Gastrocnemius medialis (tissue), 4 donors: ENCODE data around the gene METTL22. TPM values are rescaled to one million over a fixed set of nuclear protein-coding genes. Genes with fewer than 3 reads are reported as not detected.

Source experiments
- ATAC-seq, 2 donors: fragments of 150-250 bp; one replicate each; pipeline ENCODE4 v1.9.1; 2016
- DNase-seq, 2 donors: peaks; one replicate each; pipeline ENCODE4 v3.0.0-alpha.2; 2019
- H3K27ac ChIP-seq, 4 donors: fragments of 200-600 bp; sonication (generic); 1 replicate in 1 of 4; 2 replicates in 3 of 4; pipeline ENCODE4 v1.5.1; 2016 to 2018; ENCODE audit warnings: mild to moderate bottlenecking in 2 of 4, moderate library complexity in 1 of 4
- H3K27me3 ChIP-seq, 3 donors: fragments of 200-600 bp; sonication (generic) in 2 of 3; 1 replicate in 1 of 3; 2 replicates in 2 of 3; pipeline versions ENCODE4 v1.5.1 to v1.6.0; 2016 to 2019; ENCODE audit warnings: mild to moderate bottlenecking in 1 of 3, moderate library complexity in 1 of 3
- H3K36me3 ChIP-seq, 2 donors: fragments of 200-600 bp; sonication (generic) in 1 of 2; one replicate each; pipeline ENCODE4 v1.5.1; 2017 to 2018
- H3K4me1 ChIP-seq, 2 donors: fragments of 200-600 bp; sonication (generic) in 1 of 2; one replicate each; pipeline ENCODE4 v1.5.1; 2016 to 2017; ENCODE audit warnings: mild to moderate bottlenecking in 2 of 2
- H3K4me3 ChIP-seq, 4 donors: fragments of 200-600 bp; sonication (generic) in 3 of 4; 1 replicate in 1 of 4; 2 replicates in 3 of 4; pipeline ENCODE4 v1.5.1; 2016 to 2019; ENCODE audit warnings: mild to moderate bottlenecking in 2 of 4
- H3K9me3 ChIP-seq, 3 donors: fragments of 200-600 bp; sonication (generic) in 2 of 3; 1 replicate in 1 of 3; 2 replicates in 2 of 3; pipeline ENCODE4 v1.5.1; 2016 to 2019
- POLR2A ChIP-seq, 2 donors: fragments of 450-650 bp; IDR thresholded peaks; one replicate each; pipeline ENCODE4 v1.6.1; 2017; ENCODE audit warnings: antibody characterized with exemption in 2 of 2, mild to moderate bottlenecking in 2 of 2, moderate library complexity in 2 of 2
- in situ Hi-C, 4 donors: fragments of 200-750 bp; cut with MboI; loops; one replicate each; pipeline versions ENCODE4 v1.15.0 to v1.8.0; 2017; ENCODE audit warnings: low sequenced_read_pairs in 4 of 4
- intact Hi-C: fragments of 100-400 bp; cut with DNase I; formaldehyde crosslinking; loops from one replicate; pipeline ENCODE4 v1.15.1; 2023; ENCODE audit warnings: low total_unique reads
- total RNA-seq, 4 donors: library from RNA; depleted of rRNA; stranded (reverse); fragments of >200 nt; gene quantifications; one replicate each; pipeline versions ENCODE4 v1.1.0 to v1.2.3, GENCODE V29; 2016
- TF ChIP-seq, protein P1 (sequence below), 5 experiments: fragments of 450-650 bp in 3 of 5; fragments of 200-600 bp in 2 of 5; sonication (generic) in 2 of 5; IDR thresholded peaks in 4 of 5; conservative IDR thresholded peaks in 1 of 5; 1 replicate in 4 of 5; 2 replicates in 1 of 5; pipeline ENCODE4 v1.5.1; 2016 to 2019; ENCODE audit warnings: antibody characterized with exemption in 5 of 5, mild to moderate bottlenecking in 3 of 5, moderate library complexity in 3 of 5

The METTL22 gene
- total RNA-seq, 4 donors from 2014 or later, result 28.8 to 71.5 (median 51.5) TPM

DNA sequence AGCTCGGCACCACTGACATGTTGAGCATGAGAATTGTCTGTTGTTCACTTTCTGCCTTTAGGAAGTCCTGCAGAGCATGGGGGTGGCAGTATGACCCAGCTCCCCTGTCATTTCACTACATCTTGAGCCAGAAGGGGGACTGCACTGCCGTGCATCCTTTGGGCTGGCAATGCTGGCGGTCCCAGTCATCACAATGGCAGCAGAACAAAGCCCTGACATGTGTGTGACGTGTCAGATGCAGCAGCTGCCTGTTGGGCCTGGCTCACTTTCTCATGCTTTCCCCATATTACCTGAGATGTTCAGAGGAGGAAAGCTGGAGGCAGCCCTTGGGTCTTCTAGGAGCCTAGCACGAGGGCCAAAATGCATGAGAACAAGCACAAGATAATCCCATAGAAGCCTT is 46.6 kb downstream of the METTL22 start:
- in situ Hi-C loops, result loop anchor here in 3 of 4 donors (10.0 to 25.0 kb wide), 4 partner anchors 144 to 344 kb away; partner anchors contain the start of gene LITAFD (in 1 of the 3)

DNA sequence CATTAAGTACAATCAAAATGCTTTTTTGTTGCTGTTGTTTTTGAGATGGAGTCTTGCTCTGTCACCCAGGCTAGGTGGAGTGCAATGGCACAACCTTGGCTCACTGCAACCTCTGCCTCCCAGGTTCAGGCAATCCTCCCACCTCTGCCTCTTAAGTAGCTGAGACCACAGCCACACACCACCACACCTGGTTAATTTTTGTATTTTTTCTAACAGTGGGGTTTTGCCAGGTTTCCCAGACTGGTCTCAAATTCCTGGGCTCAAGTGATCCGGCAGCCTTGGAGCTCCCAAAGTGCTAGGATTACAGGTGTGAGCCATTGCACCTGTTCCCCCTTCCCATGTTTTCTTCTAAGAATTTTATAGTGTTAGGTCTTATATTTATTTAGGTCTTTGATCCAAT is 48.0 kb downstream of the METTL22 start:
- Histone ChIP-seq H3K27ac (no peak overlapping the region), H3K4me3 (no peak overlapping the region), H3K27me3 (no peaks in the 10 kb centered on the region), H3K36me3 (no peaks in the 10 kb centered on the region), H3K4me1 (no peaks in the 10 kb centered on the region), H3K9me3 (no peaks in the 10 kb centered on the region)
- intact Hi-C loops (no loop called here), in situ Hi-C loops (loop anchor here in 3 of 4 donors (10.0 to 25.0 kb wide), 4 partner anchors 143 to 343 kb away; partner anchors contain the start of gene LITAFD (in 1 of the 3))
- ATAC-seq (no peak), DNase-seq (no peak)
- TF ChIP-seq POLR2A (IDR thresholded peaks at IDR 0.05), result no peak
- TF ChIP-seq, protein P1, sequence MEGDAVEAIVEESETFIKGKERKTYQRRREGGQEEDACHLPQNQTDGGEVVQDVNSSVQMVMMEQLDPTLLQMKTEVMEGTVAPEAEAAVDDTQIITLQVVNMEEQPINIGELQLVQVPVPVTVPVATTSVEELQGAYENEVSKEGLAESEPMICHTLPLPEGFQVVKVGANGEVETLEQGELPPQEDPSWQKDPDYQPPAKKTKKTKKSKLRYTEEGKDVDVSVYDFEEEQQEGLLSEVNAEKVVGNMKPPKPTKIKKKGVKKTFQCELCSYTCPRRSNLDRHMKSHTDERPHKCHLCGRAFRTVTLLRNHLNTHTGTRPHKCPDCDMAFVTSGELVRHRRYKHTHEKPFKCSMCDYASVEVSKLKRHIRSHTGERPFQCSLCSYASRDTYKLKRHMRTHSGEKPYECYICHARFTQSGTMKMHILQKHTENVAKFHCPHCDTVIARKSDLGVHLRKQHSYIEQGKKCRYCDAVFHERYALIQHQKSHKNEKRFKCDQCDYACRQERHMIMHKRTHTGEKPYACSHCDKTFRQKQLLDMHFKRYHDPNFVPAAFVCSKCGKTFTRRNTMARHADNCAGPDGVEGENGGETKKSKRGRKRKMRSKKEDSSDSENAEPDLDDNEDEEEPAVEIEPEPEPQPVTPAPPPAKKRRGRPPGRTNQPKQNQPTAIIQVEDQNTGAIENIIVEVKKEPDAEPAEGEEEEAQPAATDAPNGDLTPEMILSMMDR (IDR thresholded peaks at IDR 0.05 in 4 of 5, conservative IDR thresholded peaks at IDR 0.05 in 1 of 5), result no peak

More for the DNA sequence above, 46.6 kb downstream of the METTL22 start:
- no peaks in the 10 kb centered on the region for H3K27me3 ChIP-seq
- no peak overlapping the region for H3K4me3 ChIP-seq
- DNase-seq (no peak), ATAC-seq (no peak)
- no peaks in the 10 kb centered on the region for H3K9me3 ChIP-seq
- intact Hi-C loops, result no loop called here
- TF ChIP-seq, protein P1 (IDR thresholded peaks at IDR 0.05 in 4 of 5, conservative IDR thresholded peaks at IDR 0.05 in 1 of 5), result no peak
- no peak for TF ChIP-seq POLR2A (IDR thresholded peaks at IDR 0.05)
- H3K4me1 ChIP-seq, result no peaks in the 10 kb centered on the region
- H3K36me3 ChIP-seq, result no peaks in the 10 kb centered on the region
- no peak overlapping the region for H3K27ac ChIP-seq

GRCh38 chr16:8670014-8670560 is 48.6 kb downstream of the METTL22 start:
- Histone ChIP-seq H3K4me1 (peaks cover 5 to 6% of the 10 kb centered on the region in 2 donors), H3K27ac (no peak overlapping the region), H3K36me3 (no peaks in the 10 kb centered on the region), H3K27me3 (no peaks in the 10 kb centered on the region), H3K9me3 (no peaks in the 10 kb centered on the region), H3K4me3 (no peak overlapping the region)
- DNase-seq (no peak), ATAC-seq (no peak)
- TF ChIP-seq, protein P1 (IDR thresholded peaks at IDR 0.05 in 4 of 5, conservative IDR thresholded peaks at IDR 0.05 in 1 of 5), result no peak
- no peak for TF ChIP-seq POLR2A (IDR thresholded peaks at IDR 0.05)
- intact Hi-C loops, result no loop called here
- in situ Hi-C loops, result loop anchor here (10.0 to 25.0 kb wide), 4 partner anchors 125 to 342 kb away; partner anchors contain the start of genes LITAFD (in 1 of the 4), PMM2 (in 1 of the 4) and TMEM186 (in 1 of the 4)

DNA sequence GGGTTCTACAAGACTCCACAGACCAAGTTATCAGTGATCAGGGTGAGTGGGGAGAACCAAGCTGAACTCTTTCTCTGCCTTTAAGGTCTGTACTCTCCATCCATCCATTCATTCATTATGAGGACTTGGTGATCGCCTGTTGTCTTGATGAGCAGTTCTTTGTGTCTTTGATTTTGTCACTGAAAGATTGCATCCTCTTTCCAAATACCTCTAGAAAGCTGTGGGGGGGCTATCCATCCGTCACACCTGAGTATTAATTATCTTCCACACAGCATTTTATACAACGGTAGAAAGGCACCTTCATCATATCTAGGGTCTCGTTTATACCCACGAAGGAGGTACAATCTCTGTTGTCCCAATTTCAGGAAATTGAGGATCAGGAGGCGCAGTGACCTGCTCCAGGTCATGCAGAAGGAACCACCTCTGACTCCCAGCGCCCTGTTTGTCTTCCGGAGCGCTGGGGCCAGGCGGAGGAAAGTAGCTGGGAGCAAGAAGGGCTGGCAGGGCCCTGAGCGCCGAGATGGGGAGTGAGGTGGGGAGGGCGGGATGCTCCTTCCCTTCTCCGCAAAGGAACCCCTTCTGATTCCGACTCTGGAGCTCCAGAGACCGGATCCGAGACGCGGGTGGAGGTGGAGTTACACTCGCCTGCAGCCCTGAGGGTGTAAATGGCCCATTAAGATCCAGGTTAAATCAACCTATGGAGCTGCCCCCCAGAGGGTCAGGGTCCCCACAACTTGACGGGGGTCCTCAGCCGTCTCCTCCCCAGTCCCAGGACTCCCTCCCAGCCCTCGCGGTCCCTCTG is 52.3 kb downstream of the METTL22 start:
- Histone ChIP-seq H3K4me1 (peaks cover 6 to 9% of the 10 kb centered on the region in 2 donors), H3K27ac (peak overlapping the region in 3 of 4 donors; percentile 20 to 51 (median 24)), H3K9me3 (no peaks in the 10 kb centered on the region), H3K36me3 (no peaks in the 10 kb centered on the region), H3K27me3 (no peaks in the 10 kb centered on the region), H3K4me3 (peak overlapping the region; percentile 51 to 74 (median 69))
- ATAC-seq (peak; percentile 76 to 78), DNase-seq (no peak)
- intact Hi-C loops, result loop anchor here (2.0 kb wide), 1 partner anchor 53 kb away; the partner anchor contains the start of gene METTL22
- TF ChIP-seq, protein P1 (IDR thresholded peaks at IDR 0.05 in 4 of 5, conservative IDR thresholded peaks at IDR 0.05 in 1 of 5), result no peak
- no peak for TF ChIP-seq POLR2A (IDR thresholded peaks at IDR 0.05)
- in situ Hi-C loops, result loop anchor here (10.0 to 25.0 kb wide), 4 partner anchors 121 to 338 kb away; partner anchors contain the start of genes LITAFD (in 1 of the 4), PMM2 (in 1 of the 4) and TMEM186 (in 1 of the 4)
